K562 (cell line): ENCODE results near the gene DRG1.

Experiments used
- CTCF ChIP-seq, 3 experiments: IDR thresholded peaks in 2 of 3; conservative IDR thresholded peaks in 1 of 3; 2 replicates each; pipeline ENCODE4 v1.5.1; 2011 to 2012; ENCODE audit warnings: low read length in 3 of 3, mild to moderate bottlenecking in 3 of 3, control low read depth in 2 of 3, improper control_type of control experiment in 1 of 3, inconsistent platforms in 1 of 3, low read depth in 1 of 3, mixed read lengths in 1 of 3, moderate library complexity in 1 of 3; ENCODE audit not compliant: insufficient read depth in 2 of 3
- DIDO1 ChIP-seq: fragments of 450-650 bp; IDR thresholded peaks from 2 replicates; pipeline ENCODE4 v1.6.1; 2016; ENCODE audit warnings: low read depth, missing biosample characterization, missing genetic modification characterization
- EP300 ChIP-seq: IDR thresholded peaks from 2 replicates; pipeline ENCODE4 v1.6.1; 2012; ENCODE audit warnings: low read length, improper control_type of control experiment
- HMG20B ChIP-seq: fragments of 250-450 bp; sonication (Bioruptor Pico); IDR thresholded peaks from 2 replicates; pipeline ENCODE4 v1.5.0; 2021; ENCODE audit warnings: mild to moderate bottlenecking
- NFIC ChIP-seq: fragments of 450-650 bp; IDR thresholded peaks from 2 replicates; pipeline ENCODE4 v1.6.1; 2017; ENCODE audit warnings: mild to moderate bottlenecking, inconsistent platforms
- NONO ChIP-seq, 2 experiments: fragments of 200-400 bp in 1 of 2; fragments of 450-650 bp in 1 of 2; formaldehyde crosslinking in 1 of 2; IDR thresholded peaks; 2 replicates each; pipeline ENCODE4 v1.6.1; 2017; ENCODE audit warnings: low read depth in 2 of 2, mild to moderate bottlenecking in 2 of 2, moderate library complexity in 2 of 2, low read length in 1 of 2
- PML ChIP-seq: IDR thresholded peaks from 2 replicates; pipeline ENCODE4 v1.6.1; 2012; ENCODE audit warnings: low read length, inconsistent platforms
- SMAD4 ChIP-seq: fragments of 250-450 bp; sonication (Bioruptor Pico); conservative IDR thresholded peaks from 2 replicates; pipeline ENCODE4 v1.8.0; 2021; ENCODE audit warnings: inconsistent platforms, mild to moderate bottlenecking, moderate library complexity
- ZBTB49 ChIP-seq: sonication (generic); formaldehyde crosslinking; IDR thresholded peaks from 2 replicates; pipeline ENCODE4 v1.8.0; 2022; ENCODE audit warnings: missing genetic modification reagents, mild to moderate bottlenecking, borderline replicate concordance
- ZNF140 ChIP-seq: fragments of 250-450 bp; sonication (Bioruptor Pico); IDR thresholded peaks from 2 replicates; pipeline ENCODE4 v1.8.0; 2021; ENCODE audit warnings: moderate library complexity, mild to moderate bottlenecking, inconsistent platforms

GRCh38 chr22:31439808-31440207 lies 40.4 kb downstream of the DRG1 start:
- TF ChIP-seq NFIC (no peak), NONO (IDR thresholded peaks at IDR 0.05; ENCODE audit: low read depth in 2 of 2, low read length in 1 of 2) (no peak), ZBTB49 (CRISPR knock-in tag) (no peak), HMG20B (CRISPR knock-in tag) (no peak), EP300 (no peak), CTCF (IDR thresholded peaks at IDR 0.05 in 2 of 3, conservative IDR thresholded peaks at IDR 0.05 in 1 of 3; ENCODE audit: insufficient read depth in 2 of 3, low read depth in 1 of 3, low read length in 3 of 3) (no peak), PML (no peak), SMAD4 (CRISPR knock-in tag) (no peak), ZNF140 (CRISPR knock-in tag) (no peak), DIDO1 (tag) (no peak)
